NOMO-1 treated with DMSO at 0.1 percent for 48 hours (cell line): ENCODE measurements around the gene TULP3.

ENCODE experiments used
- DNase-seq: peaks from one replicate; lab custom pipeline; 2025; ENCODE audit not compliant: unreplicated experiment; lab: John Stamatoyannopoulos, UW

TULP3 gene

GRCh38 chr12:2925322-2925995 lies 34.8 kb downstream of the TULP3 start:
- no peak for DNase-seq

- DNase-seq: no peak
Measured at GRCh38 chr12:2930865-2931264, 40.2 kb downstream of the TULP3 start.

DNA sequence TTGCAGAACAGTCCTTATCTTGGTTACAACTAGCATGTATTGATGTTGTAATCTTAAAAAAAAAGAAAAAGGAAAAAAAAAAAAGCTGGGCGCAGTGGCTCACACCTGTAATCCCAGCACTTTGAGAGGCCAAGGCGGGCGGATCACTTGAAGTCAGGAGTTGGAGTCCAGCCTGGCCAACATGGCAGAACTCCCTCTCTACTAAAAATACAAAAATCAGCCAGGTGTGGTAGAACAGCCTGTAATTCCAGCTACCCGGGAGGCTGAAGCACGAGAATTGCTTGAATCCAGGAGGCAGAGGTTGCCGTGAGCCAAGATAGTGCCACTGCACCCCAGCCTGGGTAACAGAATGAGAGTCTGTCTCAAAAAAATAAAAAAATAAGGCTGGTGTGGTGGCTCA lies 42.9 kb downstream of the TULP3 start:
- no peak for DNase-seq

- DNase-seq: no peak
Measured at GRCh38 chr12:2934371-2934770, 43.7 kb downstream of the TULP3 start.

GRCh38 chr12:2936301-2936700 lies 45.6 kb downstream of the TULP3 start:
- no peak for DNase-seq

GRCh38 chr12:2937500-2937899 lies 46.8 kb downstream of the TULP3 start:
- no peak for DNase-seq

GRCh38 chr12:2939191-2939590 lies 48.5 kb downstream of the TULP3 start:
- no peak for DNase-seq

- DNase-seq: no peak
Measured at GRCh38 chr12:2940564-2940963, 49.9 kb downstream of the TULP3 start.

- DNase-seq: no peak
Measured at GRCh38 chr12:2941524-2941923, 50.8 kb downstream of the TULP3 start.

DNA sequence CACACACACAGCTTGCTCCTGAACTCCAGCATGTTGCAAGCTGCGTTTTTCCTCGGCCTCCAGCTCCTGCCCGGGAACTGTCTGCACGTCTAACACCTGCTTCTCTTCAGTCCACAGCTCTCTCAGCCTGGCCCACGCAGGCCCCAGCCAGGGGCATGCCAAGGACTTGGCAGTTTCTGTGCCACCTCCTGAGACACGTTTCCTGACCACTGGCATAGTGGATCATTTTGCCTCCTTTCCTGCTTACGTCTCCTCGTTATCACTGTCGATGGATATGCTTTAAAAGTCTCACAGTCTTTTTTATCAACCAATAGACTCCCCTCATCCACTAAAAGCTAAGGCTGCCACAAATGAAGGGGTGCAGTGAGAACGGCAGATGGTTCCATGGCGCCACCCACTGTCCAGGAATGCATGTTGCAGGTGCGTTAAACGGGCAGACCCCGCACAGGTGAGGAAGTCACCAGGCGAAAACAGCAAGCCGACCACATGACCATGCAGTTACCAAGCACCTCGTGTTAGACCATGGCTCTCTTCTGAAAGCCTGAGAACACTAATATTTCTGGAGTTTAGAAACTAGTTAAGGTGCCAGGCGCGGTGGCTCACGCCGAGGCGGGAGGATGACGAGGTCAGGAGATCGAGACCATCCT lies 53.8 kb downstream of the TULP3 start:
- no peak for DNase-seq

GRCh38 chr12:2949411-2949810 lies 58.7 kb downstream of the TULP3 start:
- DNase-seq: no peak

- no peak for DNase-seq
Measured at GRCh38 chr12:2955888-2956287, 65.2 kb downstream of the TULP3 start.

DNA sequence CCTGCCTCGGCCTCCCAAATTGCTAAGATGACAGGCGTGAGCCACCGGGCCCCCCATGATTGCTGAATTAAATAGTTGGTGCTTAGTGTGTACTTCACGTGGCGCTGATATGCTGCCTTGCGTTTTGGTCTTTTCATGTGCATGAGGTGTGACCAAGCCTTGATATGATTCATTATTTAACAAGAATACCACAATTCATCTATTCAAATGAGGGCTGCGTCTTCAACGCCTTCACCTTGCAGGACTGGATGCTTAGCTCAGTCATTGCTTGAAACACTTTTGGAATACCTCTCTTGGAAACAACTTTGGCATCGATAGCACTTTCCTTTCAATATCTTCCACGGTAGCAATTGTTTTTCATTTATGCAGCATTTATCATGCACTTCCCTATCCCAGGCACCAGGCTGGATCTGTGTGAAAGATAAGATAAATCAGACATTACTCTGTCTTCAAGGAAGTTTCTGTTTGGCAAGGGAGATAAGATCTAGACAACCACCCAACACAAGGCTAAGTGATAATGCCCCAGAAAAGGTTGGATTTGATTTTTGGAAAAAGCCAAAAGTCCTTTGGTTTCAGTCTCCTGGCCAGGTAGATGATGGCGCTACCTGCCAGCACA lies 67.2 kb downstream of the TULP3 start:
- no peak for DNase-seq

DNA sequence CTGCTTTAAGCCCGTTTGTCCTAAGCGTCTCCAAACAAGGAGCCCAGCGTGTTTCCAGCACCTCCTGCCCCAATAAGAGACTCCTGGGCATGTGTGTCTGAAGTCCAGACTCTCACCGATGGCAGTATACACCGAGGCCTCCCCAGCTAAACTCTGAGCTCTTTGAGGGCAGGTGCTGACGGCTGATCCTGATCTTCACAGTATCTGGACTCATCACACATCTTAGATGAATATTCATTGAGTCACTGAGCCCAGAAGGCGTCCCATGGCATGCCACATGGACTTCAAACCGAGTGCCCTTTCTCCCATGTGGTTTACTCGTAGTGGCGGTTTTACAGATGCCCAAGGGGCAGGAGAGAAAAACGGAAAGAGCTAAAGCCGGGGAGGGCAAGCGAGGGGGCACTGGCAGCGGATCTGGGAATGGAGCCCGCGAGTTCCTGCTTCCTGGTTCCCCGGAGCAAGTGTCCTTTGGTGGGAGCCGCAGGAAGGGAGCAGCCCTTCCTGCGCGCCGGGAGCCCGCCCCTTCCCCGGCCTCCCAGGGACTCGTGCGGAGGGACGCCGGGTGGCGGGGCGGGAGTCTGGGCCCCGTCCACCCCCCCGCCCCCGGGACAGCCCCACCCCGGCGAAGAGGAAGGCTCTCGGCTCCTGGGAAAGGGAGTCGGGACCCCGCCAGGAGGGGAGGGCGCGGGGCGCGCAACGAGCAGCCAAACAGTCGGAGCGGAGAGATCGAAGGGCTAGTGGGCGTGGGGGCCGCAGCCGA lies 67.9 kb downstream of the TULP3 start:
- DNase-seq: no peak

DNA sequence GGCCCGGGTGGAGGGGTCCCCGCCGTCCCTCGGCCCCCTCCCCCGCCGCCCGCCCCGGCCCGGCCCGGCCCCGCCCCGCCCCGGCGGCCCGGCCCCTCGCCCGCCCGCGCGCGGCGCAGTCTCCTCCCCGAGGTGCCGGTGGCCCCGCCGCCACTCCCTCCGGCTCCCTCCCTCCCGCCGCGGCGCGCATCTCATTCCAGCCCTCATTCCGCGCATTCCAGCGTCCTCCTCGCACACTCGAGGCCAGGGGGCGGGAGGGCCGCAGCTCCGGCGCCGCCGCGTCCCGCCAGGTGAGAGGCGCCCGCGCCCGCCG lies 68.5 kb downstream of the TULP3 start, which contains the start of gene TEAD4:
TEAD4 (plus strand) TSS at position 206 of the 313 bp plus-strand sequence.
- DNase-seq: no peak

DNA sequence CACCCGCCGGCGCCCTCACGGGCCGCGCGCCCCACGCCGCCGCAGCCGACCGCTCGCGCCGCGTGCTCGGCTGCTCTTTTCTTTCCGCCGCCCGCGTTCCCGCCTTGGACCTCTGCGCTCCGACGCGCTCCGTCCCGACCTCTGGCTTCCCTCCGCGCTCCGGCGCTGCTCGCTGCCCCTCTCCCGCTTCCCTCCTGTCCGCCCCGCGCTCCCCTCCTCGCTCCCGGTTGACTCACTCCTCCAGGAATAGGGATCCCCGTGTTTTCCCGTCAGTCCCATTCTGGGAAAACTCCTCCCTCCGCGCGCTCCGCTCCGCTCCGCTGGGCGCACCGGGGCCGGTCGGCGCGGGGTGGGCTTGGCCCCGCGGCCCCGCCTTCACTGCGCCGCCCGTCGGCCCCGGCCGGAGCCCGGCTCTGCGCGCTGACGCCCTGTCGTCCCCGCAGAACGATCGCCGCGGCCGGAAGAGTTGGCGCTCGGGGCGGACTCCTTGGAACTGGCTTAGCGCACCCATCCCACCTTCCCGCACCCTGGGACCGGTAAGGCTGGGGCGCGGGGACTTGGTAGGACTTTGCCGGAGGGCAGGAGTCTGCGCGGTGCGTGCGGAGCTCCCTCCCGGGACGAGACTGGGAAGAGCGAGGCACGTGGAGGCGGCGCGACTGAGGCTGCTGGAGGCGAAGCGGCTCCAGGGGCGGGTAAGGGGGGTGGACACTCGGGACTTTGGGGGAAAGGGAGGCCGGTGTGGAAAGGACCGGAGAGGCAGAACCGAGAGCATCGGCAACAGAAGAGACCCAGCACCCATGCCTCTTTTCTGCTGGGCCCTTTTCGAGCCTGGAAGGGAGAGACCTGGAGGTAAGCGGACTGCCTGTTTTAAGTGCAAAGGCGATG lies 69.1 kb downstream of the TULP3 start:
- no peak for DNase-seq

- DNase-seq: no peak
Measured at GRCh38 chr12:2960390-2960956, 69.8 kb downstream of the TULP3 start.

- DNase-seq: no peak
Measured at GRCh38 chr12:2960996-2961616, 70.4 kb downstream of the TULP3 start.

DNA sequence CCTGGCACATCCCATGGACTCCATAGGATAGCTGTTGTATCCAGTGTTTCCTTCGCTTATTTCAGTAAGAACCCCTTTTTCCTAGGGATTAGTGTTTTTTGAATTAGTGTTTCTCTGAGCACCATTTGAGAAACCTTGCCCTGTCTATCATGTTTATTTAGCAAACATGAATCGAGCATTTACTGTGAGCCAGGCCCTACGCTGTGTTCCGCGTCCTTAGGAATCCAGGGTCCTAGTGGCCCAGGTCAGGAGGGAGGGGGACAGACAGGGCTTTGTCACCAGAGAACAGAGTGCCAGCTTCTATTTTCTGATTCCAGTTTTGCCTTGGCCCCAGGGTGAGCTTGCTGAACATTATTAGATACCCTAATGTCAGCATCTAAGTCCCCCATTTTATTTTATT lies 71.0 kb downstream of the TULP3 start:
- no peak for DNase-seq

- no peak for DNase-seq
Measured at GRCh38 chr12:2963154-2963759, 72.6 kb downstream of the TULP3 start.
